Testis (tissue), 2 donors: ENCODE measurements around the gene SLC37A1.

Experiments used
- CTCF ChIP-seq, 3 experiments: fragments of 450-650 bp in 2 of 3; fragments of 200-600 bp in 1 of 3; sonication (generic) in 1 of 3; IDR thresholded peaks; one replicate each; pipeline ENCODE4 v1.5.1; 2016 to 2019; ENCODE audit warnings: antibody characterized with exemption in 3 of 3, mild to moderate bottlenecking in 2 of 3, moderate library complexity in 1 of 3
- POLR2A ChIP-seq: fragments of 450-650 bp; IDR thresholded peaks from one replicate; pipeline ENCODE4 v1.6.1; 2017; ENCODE audit warnings: antibody characterized with exemption, mild to moderate bottlenecking, moderate library complexity

GRCh38 chr21:42478504-42478903 lies 35.1 kb upstream of the SLC37A1 start:
- TF ChIP-seq POLR2A, result no peak
- no peak for TF ChIP-seq CTCF (IDR thresholded peaks at IDR 0.05)
